ENCODE data around the gene WDR73.
"Not testable (repeated sequence)": the region's sequence is repeated elsewhere in the genome, so short reads cannot be mapped to it uniquely, and the experiment has no call there.

The WDR73 gene

DNA sequence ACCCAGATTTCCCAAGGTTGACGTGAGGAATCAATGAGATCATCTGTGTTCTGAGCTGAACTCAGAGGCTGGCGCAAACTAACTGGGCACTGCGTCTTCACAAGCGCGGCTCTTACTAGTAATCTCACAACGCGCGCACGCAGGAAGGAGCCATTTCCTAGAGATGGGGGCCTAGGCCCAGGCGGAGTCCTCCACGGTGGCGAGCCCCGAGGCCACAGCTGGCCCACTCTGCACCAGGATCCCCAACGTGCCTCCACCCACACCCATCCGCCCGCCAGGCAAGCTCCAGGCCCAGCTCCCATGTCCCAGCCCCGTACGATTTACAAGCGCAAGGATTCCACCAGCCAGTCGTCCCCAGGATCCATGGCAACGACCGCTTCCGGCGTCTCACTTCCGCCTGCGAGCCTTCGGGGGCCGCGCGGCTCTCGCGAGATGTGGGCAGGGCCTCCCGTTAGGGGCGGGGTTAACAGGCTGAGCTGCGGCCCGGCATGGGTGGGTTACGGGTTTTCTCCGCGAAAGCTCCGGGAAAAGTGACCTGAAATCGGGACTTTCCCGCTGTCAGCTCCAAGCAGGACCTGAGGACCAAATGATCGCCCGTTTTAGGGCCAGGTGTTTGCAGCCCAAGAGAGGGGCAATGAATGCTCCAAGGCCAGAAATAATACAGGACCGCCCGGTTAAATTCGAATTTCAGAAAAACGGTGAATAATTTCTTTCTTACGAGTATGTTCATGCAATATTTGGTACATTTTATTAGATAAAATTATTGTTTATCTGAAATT, at the start of gene WDR73:
TSS of gene WDR73 (minus strand) at position 374 of the 779 bp plus-strand sequence. CDS start at position 365, 9 bp downstream.
- DNase-seq (ENCODE audit: low read depth in 2 of 2), result peak; percentile 95 to 97

DNA sequence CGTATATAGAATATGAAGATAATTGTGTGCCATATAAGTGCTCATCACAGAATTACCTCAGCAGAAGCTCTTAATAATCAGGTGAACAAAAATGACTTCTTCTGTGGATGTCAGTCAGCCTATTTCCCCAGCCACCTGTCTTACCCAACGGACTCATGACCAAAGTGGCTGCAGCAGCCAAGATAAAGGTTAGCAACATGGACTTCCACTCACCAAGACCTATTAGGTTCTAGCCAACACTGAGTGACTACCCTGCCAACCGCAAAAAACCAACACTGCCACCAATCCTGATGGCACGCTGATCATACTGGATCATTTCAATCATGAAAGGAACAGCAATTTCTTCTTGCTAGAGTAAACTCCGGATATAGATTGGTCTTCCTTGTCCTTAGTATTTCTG, 49.7 kb upstream of the WDR73 start:
- no peak for DNase-seq (ENCODE audit: low read depth in 2 of 2)

DNA sequence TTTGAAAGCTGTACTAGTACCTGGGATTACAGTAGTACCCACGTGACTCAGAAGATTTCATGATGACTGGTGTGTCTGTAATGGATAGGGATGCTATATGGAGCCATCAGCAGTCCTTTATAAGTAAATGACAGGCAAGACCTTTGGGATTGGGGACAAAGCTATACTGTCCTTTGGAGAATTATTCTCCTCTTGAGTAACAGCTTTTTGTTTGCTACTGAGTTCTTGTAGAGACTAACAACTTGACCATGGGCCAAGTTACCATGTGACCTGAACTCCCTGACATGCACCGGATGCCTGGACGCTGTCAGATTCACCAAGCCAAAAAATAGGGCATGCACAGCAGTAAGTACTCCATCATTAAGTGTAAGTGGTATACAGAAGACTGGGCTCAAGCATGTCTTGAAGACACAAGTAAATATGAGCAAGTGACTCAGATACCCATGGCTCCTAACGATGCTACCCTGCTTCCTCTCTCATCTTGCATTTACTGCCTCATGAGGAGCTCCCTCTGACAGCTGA, 48.9 kb upstream of the WDR73 start:
- no peak for DNase-seq (ENCODE audit: low read depth in 2 of 2)

DNA sequence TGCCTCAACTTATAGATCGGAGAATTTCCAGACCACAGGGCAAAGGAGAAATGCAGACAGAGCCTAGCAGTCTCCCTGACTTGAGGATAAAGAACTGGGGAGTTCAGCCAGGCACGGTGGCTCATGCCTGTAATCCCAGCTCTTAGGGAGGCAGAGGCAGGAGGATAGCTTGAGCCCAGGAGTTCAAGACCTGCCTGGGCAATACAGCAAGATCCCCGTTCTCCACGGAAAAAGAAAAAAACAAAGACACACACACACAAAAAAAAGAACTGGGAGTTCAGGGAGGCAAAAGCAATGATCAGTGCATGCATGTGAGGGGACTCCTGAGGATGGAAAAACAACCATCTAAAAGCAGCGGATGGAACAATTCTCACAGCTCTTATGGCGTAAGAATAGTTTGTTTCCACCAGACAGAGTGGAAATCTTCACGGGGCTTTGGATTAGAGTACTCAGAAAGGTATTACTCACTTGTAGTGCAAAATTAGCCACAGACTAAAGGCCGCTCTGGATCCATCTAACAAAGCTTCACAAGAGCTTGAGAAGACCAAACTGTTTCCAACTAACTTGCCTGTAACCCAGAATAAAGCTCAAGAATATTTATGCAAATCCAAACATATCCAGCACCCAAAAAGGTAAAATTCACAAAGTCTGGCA, 45.6 kb upstream of the WDR73 start:
- no peak for DNase-seq (ENCODE audit: low read depth in 2 of 2)

DNA sequence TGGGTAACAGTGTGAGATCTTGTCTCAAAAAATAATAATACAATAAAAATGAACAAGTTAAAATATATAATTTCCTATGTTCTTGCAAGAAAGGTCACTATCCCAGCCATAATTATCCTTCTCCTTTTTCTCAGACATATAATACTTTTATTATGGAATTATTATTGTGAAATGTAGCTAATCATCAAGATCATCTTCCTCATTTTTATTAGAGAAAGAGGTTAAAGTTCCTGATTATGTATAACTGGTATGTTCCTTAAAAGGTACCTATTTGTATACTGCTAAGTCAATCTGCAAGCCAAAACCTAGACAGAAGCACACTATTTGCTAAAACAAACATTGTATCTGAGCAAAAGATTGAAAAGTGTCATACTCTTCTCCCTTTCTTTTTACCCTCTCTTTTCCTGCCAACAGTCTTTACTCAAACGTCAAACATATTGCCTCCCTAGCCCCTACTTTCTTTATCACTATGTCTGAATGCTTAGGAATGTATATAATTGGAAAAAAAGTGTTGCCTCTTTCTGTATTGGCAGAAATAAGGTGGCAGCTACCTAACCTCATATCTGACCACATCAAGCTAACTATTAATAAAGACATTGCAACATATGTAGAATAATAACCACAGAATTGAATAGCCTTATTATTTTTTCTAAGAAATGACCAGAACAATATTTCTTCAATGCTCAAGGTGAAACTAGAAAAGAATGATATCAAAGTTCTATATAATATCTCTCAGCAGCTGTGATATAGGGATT, 43.3 kb upstream of the WDR73 start:
- no peak for DNase-seq (ENCODE audit: low read depth in 2 of 2)

DNA sequence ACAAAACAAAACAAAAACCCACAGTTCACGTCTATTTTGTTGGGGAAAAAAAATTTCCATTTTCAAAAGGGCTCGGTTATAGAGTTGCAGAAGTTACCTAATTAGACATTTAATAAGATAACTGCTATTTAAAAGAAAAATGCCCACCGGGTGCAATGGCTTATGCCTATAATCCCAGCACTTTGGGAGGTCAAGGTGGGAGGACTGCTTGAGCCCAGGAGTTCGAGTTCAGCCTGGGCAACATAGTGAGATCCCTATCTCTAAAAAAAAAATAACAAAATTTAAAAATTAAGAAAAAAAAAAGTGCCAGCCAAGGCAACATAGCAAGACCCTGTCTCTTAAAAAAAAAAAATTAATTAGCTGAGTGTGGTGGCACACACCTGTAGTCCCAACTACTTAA, 42.7 kb upstream of the WDR73 start:
- no peak for DNase-seq (ENCODE audit: low read depth in 2 of 2)

DNA sequence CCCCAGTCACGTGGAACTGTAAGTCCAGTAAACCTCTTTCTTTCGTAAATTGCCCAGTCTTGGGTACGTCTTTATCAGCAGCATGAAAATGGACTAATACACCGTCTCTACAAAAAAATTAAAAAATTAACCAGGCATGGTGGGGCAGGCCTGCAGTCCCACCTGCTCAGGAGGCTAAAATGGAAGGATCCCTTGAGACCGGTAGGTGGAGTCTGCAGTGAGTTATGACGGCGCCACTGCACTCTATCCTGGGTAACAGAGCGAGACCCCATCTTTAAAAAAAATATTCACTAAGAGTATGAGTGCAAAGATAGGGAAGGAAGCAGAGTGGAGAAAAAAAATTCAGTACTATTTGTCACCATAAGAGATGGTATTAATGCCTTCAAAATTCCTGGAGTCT, 36.3 kb upstream of the WDR73 start:
- DNase-seq (ENCODE audit: low read depth in 2 of 2), result no peak

DNA sequence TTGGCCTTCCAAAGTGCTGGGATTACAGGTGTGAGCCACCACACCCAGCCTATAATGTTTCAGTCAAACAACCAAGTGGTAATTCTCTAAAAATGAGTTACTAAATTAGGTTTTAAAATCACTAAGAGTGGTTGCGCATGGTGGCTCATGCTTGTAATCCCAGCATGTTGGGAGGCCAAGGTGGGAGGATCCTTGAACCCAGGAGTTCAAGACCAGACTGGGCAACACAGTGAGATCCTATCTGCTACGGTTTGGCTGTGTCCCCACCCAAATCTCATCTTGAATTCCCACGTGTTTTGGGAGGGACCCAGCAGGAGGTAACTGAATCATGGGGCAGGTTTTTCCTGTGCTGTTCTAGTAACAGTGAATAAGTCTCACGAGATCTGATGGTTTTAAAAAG, 35.8 kb upstream of the WDR73 start:
- DNase-seq (ENCODE audit: low read depth in 2 of 2), result no peak

DNA sequence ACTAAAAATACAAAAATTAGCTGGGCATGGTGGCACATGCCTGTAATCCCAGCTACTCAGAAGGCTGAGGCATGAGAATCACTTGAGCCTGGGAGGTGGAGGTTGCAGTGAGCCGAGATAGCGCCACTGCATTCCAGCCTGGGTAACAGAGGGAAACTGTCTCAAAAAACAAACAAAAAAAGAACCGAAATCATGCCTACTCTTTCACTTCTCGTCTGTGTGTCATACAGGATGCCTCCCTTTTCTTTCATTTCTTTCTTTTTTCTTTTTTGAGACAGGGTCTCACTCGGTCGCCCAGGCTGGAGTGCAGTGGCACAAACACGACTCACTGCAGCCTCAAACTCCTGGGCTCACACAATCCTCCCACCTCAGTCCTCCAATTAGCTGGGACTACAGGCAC, 32.4 kb upstream of the WDR73 start:
- not testable (repeated sequence) for DNase-seq (ENCODE audit: low read depth in 2 of 2)

DNA sequence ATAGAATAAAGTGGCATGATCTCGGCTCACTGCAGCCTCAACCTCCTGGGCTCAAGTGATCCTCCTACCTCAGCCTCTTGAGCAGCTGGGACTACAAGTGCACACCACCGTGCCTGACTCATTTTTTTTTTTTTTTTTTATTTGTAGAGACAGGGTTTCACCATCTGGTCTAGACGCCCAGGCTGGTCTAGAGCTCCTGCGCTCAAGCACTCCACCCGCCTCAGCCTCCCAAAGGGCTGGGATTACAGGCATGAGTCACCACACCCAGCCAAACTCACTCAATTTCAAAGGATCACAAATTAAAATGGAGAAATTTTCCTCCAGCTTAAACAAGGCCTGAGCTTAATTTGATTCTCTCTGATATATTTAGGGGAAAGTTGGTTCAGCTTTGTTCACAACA, 31.2 kb upstream of the WDR73 start:
- no peak for DNase-seq (ENCODE audit: low read depth in 2 of 2)

DNA sequence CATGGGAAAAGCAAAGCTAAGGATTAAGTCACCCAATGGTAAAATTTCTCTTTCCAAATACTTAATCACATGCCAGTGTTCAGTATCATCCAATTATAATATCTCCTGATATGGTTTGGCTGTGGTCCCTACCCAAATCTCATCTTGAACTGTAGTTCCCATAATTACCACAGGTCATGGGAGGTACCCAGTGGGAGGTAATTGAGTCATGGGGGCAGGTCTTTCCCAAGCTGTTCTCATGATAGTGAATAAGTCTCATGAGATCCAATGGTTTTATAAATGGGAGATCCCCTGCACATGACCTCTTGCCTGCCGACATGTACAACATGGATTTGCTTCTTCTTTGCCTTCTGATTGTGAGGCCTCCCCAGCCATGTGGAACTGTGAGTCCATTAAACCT, 30.0 kb upstream of the WDR73 start:
- DNase-seq (ENCODE audit: low read depth in 2 of 2), result no peak

DNA sequence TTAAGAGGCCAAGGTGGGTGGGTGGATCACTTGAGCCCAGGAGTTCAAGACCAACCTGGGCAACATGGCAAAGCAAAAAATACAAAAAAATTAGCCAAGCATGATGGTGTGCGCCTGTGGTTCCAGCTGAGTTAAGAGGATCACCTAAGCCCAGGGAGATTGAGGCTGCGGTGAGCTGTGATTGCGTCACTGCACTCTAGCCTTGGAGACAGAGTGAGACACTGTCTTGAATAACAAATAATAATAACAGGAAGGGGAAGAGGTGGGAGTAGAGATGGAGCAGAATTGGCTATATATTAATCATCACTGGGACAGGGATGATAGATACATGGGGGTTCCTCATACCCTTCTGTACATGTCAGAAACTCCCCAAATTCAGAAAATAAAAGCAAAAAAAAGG, 27.7 kb upstream of the WDR73 start:
- no peak for DNase-seq (ENCODE audit: low read depth in 2 of 2)

DNA sequence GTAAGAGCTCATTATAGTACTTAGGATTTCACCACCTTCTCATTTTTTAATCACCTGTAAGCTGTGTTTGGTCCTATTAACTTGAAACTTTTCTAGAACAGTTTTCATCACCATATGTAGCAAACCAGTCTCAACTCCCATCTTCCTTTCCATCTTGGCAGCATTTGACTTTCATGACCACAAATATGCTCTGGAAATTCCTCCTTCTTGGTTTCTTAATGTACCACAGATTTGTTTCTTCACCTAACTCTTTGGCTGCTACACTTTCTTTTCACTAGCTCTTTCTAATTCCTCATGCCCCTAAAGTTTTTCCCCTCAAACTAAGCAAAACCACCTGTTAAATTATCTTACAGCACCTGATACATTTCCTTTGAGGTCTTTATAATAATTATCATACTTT, 17.1 kb upstream of the WDR73 start:
- no peak for DNase-seq (ENCODE audit: low read depth in 2 of 2)

DNA sequence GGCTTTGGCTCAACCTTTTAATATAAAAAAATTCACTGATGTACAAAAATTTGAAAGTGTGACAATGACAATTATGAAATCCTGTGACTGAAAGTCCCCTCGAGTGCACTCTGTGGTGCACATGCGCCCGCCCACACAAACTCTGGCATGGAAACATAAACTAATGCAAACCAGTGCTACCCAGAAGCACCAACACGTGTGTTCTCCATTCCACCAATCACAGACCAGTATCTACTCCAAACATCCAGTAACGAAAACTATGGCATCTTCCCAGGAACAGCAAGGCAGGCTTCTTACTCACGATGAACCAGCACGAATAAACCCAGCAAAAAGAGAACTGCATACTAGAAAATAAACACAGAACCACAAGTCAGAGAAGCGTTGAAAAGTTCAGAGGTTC, 15.6 kb upstream of the WDR73 start:
- peak; percentile 19 to 33 for DNase-seq (ENCODE audit: low read depth in 2 of 2)

DNA sequence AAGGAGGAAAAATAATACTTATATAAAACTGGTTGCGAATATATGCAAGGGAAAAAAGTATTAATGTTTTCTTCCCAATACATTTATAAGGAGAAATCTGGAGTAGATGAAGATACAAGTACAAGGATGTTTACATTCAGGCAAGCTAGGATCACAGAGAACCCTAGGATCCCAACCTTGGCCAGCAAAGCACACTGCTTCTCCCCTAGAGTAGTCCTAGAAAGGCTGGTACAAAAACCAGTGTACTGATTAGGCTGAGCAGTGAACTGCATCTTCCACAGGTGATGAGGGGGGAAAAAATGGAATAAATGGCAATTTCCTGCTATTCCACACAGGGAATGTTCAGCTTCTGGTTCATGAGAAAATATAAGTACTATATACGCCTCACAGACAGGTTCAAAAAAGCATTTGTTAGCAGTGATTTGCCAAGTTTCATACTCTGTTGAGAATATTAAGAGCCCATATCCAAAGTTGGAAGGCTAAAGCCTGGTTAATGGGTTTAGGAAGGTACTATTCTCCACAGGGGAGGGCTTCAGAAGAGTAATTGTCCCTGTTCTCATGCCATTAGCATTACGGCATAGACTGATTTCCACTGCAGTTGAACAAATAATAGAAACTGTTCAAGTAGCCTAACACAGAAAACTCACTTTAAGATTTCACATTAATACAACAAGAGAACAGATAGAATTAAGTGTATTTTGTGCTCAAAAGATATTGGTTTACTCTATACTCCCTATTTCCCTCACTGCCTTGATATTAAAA, 14.3 kb upstream of the WDR73 start:
- no peak for DNase-seq (ENCODE audit: low read depth in 2 of 2)

DNA sequence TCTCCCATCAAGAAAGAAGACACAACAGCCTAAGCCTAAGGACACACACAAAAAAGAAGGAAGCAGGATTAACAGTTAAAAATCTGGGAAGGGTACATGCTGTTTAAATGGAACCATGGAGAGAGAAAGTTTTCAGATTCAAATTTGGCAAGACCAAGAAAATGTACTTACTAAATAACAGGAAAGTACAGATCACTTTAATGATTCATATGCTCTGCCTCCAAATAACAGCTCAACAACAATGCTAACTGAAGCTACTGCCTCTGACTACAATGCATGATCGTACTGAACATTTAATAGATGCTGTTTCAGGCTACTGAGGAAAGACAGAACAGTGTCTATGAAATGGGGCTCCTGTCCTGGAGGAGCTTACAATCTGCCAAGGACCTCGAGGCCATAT, 12.3 kb upstream of the WDR73 start:
- DNase-seq (ENCODE audit: low read depth in 2 of 2), result no peak

DNA sequence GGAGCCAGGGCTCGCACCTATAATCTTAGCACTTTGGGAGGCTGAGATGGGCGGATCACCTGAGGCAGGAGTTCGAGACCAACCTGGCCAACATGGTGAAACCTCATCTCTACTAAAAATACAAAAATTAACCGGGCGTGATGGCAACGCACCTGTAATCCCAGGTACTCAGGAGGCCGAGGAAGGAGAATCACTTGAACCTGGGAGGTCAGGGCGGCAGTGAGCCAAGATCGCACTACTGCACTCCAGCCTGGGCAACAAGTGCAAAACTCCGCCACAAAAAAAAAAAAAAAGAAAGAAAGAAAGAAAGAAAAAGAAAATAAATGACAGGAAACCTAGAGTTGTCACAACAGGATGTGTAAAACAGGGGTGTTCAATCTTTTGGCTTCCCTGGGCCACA, 6.9 kb upstream of the WDR73 start:
- DNase-seq (ENCODE audit: low read depth in 2 of 2), result no peak

DNA sequence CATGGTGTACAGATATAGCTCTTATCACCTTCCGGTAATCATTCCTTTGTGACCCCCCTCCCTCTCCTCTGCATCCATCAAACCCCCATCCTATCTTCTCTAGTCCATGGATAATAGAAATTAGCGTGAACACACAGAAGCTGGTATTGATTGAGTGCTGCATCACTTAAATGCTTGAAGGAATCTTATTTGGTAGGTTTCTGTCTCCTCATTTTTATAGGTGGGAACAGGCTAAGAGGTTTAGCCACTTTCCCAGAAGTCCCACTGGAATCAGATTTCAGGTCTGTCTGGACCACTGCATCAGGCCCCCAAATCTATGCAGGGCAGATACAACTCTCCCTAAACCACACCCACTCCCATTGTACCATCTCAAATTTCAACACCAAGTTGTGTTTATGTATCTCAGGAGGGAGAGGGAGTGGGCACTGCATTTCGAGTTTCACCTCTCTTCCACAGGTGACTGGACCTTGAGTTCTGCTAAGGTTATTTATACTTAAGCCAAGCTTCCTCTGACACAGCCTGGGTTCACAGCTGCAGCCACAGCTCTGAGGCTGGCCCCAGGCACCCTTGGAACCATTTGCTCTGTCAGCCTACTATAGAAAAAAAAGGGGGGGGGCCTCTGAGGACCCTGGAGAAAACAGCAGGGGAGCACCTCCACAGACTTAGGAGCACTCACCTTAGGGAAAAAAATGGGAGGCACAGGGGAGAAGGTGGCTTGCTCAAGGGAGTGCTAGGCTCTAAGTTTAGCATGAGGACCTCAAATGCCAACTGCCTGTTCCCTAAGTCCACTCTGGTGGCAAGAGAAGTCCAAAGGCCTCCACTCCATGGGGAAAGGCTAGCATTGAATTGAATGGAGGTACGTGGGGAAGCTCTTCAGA, 6.1 kb upstream of the WDR73 start:
- DNase-seq (ENCODE audit: low read depth in 2 of 2), result no peak

DNA sequence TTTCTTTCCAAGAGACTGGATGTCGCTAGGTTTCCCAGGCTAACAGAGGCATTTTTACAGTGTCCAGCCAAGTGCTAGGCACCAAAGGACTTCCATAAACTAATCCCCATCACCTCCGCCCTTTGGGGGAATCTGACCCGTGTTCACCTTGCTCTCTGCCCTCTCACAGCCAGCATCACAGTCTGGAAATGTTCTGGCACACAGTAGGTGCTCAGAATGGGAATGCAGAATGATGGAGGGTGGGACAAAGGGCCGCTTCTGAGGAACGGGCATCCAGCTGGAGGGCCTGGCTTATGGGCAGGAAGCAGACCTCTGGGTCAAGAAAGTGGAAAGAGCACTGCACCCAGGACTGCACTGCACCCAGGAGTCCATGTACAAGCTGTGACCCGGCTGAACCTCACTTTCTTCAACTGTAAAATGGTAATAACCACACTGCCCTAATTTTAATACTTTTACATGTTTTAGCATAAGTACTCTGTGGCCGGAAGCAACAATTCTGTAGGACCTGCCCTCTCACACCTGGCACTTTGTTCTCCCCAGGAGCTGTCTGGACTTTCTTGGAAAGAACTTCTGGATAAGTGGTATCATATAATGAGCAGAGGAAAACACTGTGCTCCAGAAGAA, 4.8 kb upstream of the WDR73 start:
- no peak for DNase-seq (ENCODE audit: low read depth in 2 of 2)

DNA sequence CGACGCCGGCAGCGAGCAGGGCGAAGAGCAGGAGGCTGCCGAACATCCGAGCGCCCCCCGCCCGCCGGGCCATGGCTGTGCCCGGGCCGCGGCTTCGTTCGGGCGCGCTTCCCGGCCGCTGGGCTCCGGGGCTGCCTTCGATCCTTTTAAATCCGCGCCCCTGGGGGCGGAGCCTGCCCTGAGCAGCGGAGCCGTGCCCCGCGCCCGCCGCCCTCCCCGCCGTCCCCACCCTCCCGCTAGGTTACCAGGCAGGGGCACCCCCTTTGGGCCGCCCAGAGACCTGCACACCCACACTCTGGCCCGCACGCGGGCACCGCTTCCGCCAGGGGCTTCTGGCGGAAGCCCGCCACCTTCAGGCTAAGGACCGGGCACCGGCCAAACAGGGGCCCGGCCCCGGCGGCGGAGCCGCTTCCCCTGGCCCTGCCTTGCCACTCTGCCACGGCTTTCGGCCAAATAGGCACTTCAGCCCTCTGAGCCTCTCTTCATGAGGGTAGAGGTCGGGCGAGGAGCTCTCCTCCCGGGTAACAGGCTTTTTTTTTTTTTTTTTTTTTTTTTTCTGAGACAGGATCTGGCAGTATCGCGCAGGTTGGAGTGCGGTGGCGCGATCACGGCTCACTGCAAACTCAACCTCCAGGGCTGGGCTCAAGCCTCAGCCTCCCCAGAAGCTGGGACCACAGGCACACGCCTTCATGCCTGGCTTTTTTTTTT, 4.2 kb upstream of the WDR73 start, which contains the start of gene NMB:
TSS of gene NMB (minus strand) at position 120 of the 708 bp plus-strand sequence. CDS start at position 73, 47 bp downstream.
- DNase-seq (ENCODE audit: low read depth in 2 of 2), result peak; percentile 70 to 72
